GM19023 (cell line): Measurements from ENCODE around the gene PCNX3.

Experiments
- ATAC-seq: cut with Tn5 transposase; IDR thresholded peaks from one replicate; pipeline ENCODE4 v1.9.1; 2021; ENCODE audit warnings: mild to moderate bottlenecking, moderate library complexity; ENCODE audit not compliant: unreplicated experiment

PCNX3 gene

GRCh38 chr11:65615229-65615949 lies at the start of gene PCNX3:
Gene PCNX3, plus strand, starts transcription at chr11:65615776. Its CDS starts 536 bp downstream, at chr11:65616312.
- ATAC-seq, result peak; percentile 76

- ATAC-seq, result no peak
Observed at GRCh38 chr11:65569164-65569972, 46.2 kb upstream of the PCNX3 start.

- peak; percentile 59 for ATAC-seq
Observed at GRCh38 chr11:65569973-65570918, 45.3 kb upstream of the PCNX3 start, which contains the start of gene ZNRD2. Gene ZNRD2, plus strand, starts transcription at chr11:65570477. Its CDS starts 15 bp downstream, at chr11:65570492.

GRCh38 chr11:65571420-65571819 lies 44.2 kb upstream of the PCNX3 start:
- no peak for ATAC-seq

- ATAC-seq, result no peak
Observed at GRCh38 chr11:65571940-65572339, 43.6 kb upstream of the PCNX3 start.

GRCh38 chr11:65572356-65573051 lies 43.1 kb upstream of the PCNX3 start, which contains the start of gene FAM89B:
Gene FAM89B, plus strand, starts transcription at chr11:65572538. Its CDS starts 132 bp downstream, at chr11:65572670.
- ATAC-seq, result no peak

GRCh38 chr11:65573391-65574079 lies 42.0 kb upstream of the PCNX3 start:
- no peak for ATAC-seq

- peak; percentile 35 for ATAC-seq
Observed at GRCh38 chr11:65574109-65574810, 41.3 kb upstream of the PCNX3 start.

GRCh38 chr11:65574811-65575567 lies 40.6 kb upstream of the PCNX3 start:
- ATAC-seq, result no peak

GRCh38 chr11:65575568-65576231 lies 39.9 kb upstream of the PCNX3 start, which contains the start of gene EHBP1L1:
Gene EHBP1L1, plus strand, starts transcription at chr11:65576053. Its CDS starts 250 bp downstream, at chr11:65576303.
- peak; percentile 20 for ATAC-seq

- no peak for ATAC-seq
Observed at GRCh38 chr11:65576232-65576866, 39.2 kb upstream of the PCNX3 start.

- ATAC-seq, result no peak
Observed at GRCh38 chr11:65576867-65577755, 38.5 kb upstream of the PCNX3 start.

- ATAC-seq, result no peak
Observed at GRCh38 chr11:65577756-65578109, 37.8 kb upstream of the PCNX3 start.

GRCh38 chr11:65578134-65578533 lies 37.4 kb upstream of the PCNX3 start:
- no peak for ATAC-seq

GRCh38 chr11:65578667-65579066 lies 36.9 kb upstream of the PCNX3 start:
- ATAC-seq, result no peak

GRCh38 chr11:65579291-65579690 lies 36.3 kb upstream of the PCNX3 start:
- ATAC-seq, result no peak
